ENCODE measurements around the gene IFT122.
"Not testable (repeated sequence)": the region's sequence is repeated elsewhere in the genome, so short reads cannot be mapped to it uniquely, and the experiment has no call there.

Gene IFT122

GRCh38 chr3:129474984-129475804 is 35.2 kb downstream of the IFT122 start:
- no peaks in the 10 kb centered on the region for H3K4me1 ChIP-seq (ENCODE audit: control insufficient read depth, insufficient read depth, low read length, poor library complexity, severe bottlenecking)
- no peaks in the 10 kb centered on the region for H3K9me3 ChIP-seq (ENCODE audit: control insufficient read depth, low read length)
- no peak overlapping the region for H3K4me3 ChIP-seq (ENCODE audit: extremely low read depth, insufficient read depth, low read length, poor library complexity, severe bottlenecking)
- peaks cover 43% of the 10 kb centered on the region for H3K36me3 ChIP-seq (ENCODE audit: control insufficient read depth, insufficient read depth, low read length)
- H3K27ac ChIP-seq (ENCODE audit: low read depth, low read length, severe bottlenecking), result no peak overlapping the region
- WGBS, 2 experiments (ENCODE audit: insufficient coverage in 2 of 2), result 94 to 96% methylated on average over 9 of the region's 10 CpGs

- Histone ChIP-seq H3K4me3 (ENCODE audit: extremely low read depth, insufficient read depth, low read length, poor library complexity, severe bottlenecking) (no peak overlapping the region), H3K36me3 (ENCODE audit: control insufficient read depth, insufficient read depth, low read length) (peaks cover 43% of the 10 kb centered on the region), H3K9me3 (ENCODE audit: control insufficient read depth, low read length) (no peaks in the 10 kb centered on the region), H3K4me1 (ENCODE audit: control insufficient read depth, insufficient read depth, low read length, poor library complexity, severe bottlenecking) (no peaks in the 10 kb centered on the region), H3K27ac (ENCODE audit: low read depth, low read length, severe bottlenecking) (no peak overlapping the region)
- WGBS, 2 experiments (ENCODE audit: insufficient coverage in 2 of 2), result 100% methylated on average over 1 of the region's 3 CpGs; no CpG with 5 or more reads in 1 of the 2 experiments
Observed at GRCh38 chr3:129475863-129476262, 35.8 kb downstream of the IFT122 start.

DNA sequence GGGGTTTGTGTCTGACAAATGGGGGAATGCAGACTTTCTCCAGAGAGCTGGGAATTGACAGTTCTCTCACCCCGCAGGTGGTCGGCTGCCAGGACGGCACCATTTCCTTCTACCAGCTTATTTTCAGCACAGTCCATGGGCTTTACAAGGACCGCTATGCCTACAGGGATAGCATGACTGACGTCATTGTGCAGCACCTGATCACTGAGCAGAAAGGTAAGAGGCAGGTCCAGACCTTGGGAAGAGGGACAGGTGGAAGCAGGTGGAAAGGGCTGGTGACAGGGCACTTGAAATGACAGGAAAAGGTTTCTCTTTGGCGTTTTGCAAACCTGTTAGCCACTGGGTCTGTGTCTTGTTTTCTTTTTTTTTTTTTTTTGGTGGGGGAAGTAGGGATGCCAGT is 36.6 kb downstream of the IFT122 start:
- WGBS, 2 experiments (ENCODE audit: insufficient coverage in 2 of 2), result 95 to 100% methylated on average over 2 to 3 of the region's 6 CpGs

DNA sequence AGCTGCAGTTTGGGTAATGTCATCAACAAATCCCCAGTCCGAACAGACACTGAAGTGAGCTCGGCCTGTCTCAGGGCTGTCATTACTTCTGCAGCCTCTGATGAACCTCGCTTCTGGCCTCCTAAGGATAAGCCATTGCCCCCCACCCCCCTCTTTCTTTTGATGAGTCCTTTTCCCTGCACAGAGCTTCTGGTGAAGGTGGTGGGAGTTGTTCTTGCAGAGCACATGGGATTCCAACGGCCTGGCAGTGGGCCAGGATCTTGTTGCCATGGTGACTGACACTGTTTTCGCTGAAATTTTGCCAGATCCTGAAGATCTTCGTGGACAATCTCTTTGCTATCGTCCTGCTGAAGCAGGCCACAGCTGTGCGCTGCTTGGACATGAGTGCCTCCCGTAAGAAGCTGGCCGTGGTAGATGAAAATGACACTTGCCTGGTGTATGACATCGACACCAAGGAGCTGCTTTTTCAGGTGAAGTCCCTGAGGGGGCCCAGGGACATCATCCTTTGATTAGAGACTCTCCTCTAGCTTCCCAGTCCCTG is 41.3 kb downstream of the IFT122 start:
- Histone ChIP-seq H3K36me3 (ENCODE audit: control insufficient read depth, insufficient read depth, low read length) (peaks cover 36% of the 10 kb centered on the region), H3K27ac (ENCODE audit: low read depth, low read length, severe bottlenecking) (peak overlapping the region; percentile 33), H3K4me1 (ENCODE audit: control insufficient read depth, insufficient read depth, low read length, poor library complexity, severe bottlenecking) (peaks cover 24% of the 10 kb centered on the region)
- H3K9me3 ChIP-seq (ENCODE audit: control insufficient read depth, low read length); H3K4me3 ChIP-seq (ENCODE audit: extremely low read depth, insufficient read depth, low read length, poor library complexity, severe bottlenecking): not testable (repeated sequence)
- WGBS, 2 experiments (ENCODE audit: insufficient coverage in 2 of 2), result 85 to 100% methylated on average over 1 to 3 of the region's 11 CpGs

More for the DNA sequence above, 36.6 kb downstream of the IFT122 start:
- peaks cover 1% of the 10 kb centered on the region for H3K4me1 ChIP-seq (ENCODE audit: control insufficient read depth, insufficient read depth, low read length, poor library complexity, severe bottlenecking)
- no peak overlapping the region for H3K4me3 ChIP-seq (ENCODE audit: extremely low read depth, insufficient read depth, low read length, poor library complexity, severe bottlenecking)
- H3K27ac ChIP-seq (ENCODE audit: low read depth, low read length, severe bottlenecking), result no peak overlapping the region
- peaks cover 37% of the 10 kb centered on the region for H3K36me3 ChIP-seq (ENCODE audit: control insufficient read depth, insufficient read depth, low read length)
- H3K9me3 ChIP-seq (ENCODE audit: control insufficient read depth, low read length), result no peaks in the 10 kb centered on the region

DNA sequence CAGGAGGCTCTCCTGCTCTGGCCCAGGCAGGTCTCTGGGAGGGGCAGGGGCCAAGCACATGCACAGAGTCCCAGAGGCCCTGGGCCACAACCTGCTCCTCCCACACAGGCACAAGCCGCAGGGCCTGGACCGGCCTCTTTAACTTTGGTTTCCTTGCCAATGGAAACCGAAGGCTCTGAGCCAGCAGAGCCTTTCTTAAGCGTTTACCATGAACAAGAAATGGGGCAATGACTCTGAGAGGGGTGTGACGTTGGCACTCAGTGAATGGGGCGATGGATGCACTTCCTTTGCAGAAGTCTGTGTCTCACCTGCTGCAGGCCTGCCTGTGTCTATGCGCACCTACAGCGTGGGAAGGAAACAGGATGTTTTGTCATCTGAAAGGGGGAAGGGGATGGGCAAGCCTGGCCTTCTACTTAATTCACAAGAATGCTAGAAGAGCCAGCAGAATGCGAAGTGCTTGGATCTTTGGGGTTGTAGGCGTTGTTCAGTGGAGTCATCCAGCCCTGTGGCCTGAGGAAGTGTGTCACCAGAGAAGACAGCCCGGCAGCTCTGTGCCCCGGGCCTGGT is 41.8 kb downstream of the IFT122 start:
- no peak overlapping the region for H3K4me3 ChIP-seq (ENCODE audit: extremely low read depth, insufficient read depth, low read length, poor library complexity, severe bottlenecking)
- H3K27ac ChIP-seq (ENCODE audit: low read depth, low read length, severe bottlenecking), result peak overlapping the region; percentile 36
- 89 to 92% methylated on average over 8 to 12 of the region's 12 CpGs for WGBS, 2 experiments (ENCODE audit: insufficient coverage in 2 of 2)
- peaks cover 34% of the 10 kb centered on the region for H3K36me3 ChIP-seq (ENCODE audit: control insufficient read depth, insufficient read depth, low read length)
- no peaks in the 10 kb centered on the region for H3K9me3 ChIP-seq (ENCODE audit: control insufficient read depth, low read length)
- H3K4me1 ChIP-seq (ENCODE audit: control insufficient read depth, insufficient read depth, low read length, poor library complexity, severe bottlenecking), result peaks cover 30% of the 10 kb centered on the region

- WGBS, 2 experiments (ENCODE audit: insufficient coverage in 2 of 2), result 86% methylated on average over 1 of the region's 1 CpG; no CpG with 5 or more reads in 1 of the 2 experiments
- H3K4me1 ChIP-seq (ENCODE audit: control insufficient read depth, insufficient read depth, low read length, poor library complexity, severe bottlenecking), result peaks cover 36% of the 10 kb centered on the region
- no peak overlapping the region for H3K27ac ChIP-seq (ENCODE audit: low read depth, low read length, severe bottlenecking)
- H3K4me3 ChIP-seq (ENCODE audit: extremely low read depth, insufficient read depth, low read length, poor library complexity, severe bottlenecking), result no peak overlapping the region
- peaks cover 27% of the 10 kb centered on the region for H3K36me3 ChIP-seq (ENCODE audit: control insufficient read depth, insufficient read depth, low read length)
- no peaks in the 10 kb centered on the region for H3K9me3 ChIP-seq (ENCODE audit: control insufficient read depth, low read length)
Observed at GRCh38 chr3:129482721-129483120, 42.7 kb downstream of the IFT122 start.

DNA sequence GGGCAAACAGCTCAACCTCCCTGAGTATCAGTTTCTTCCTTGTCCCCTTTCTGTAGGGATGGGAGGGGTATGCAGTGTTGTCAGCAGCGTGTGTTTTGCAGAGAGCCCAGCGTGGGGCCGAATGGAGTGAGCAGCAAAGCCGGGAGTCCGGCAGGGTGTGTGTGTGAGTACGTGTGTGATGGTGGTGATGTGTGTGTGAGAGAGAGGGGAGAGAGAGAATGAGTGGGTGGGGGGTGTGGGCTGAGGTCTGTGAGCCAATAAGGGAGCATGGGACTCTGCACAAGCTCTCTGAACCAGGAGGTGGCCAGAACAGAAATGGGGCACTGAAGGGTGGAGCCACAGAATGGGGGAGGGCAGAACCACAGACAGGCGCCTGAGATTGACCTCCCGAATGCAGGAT is 43.8 kb downstream of the IFT122 start:
- no peak overlapping the region for H3K4me3 ChIP-seq (ENCODE audit: extremely low read depth, insufficient read depth, low read length, poor library complexity, severe bottlenecking)
- H3K27ac ChIP-seq (ENCODE audit: low read depth, low read length, severe bottlenecking), result no peak overlapping the region
- no peaks in the 10 kb centered on the region for H3K9me3 ChIP-seq (ENCODE audit: control insufficient read depth, low read length)
- 69 to 73% methylated on average over 8 of the region's 8 CpGs for WGBS, 2 experiments (ENCODE audit: insufficient coverage in 2 of 2)
- H3K36me3 ChIP-seq (ENCODE audit: control insufficient read depth, insufficient read depth, low read length), result peaks cover 21% of the 10 kb centered on the region
- H3K4me1 ChIP-seq (ENCODE audit: control insufficient read depth, insufficient read depth, low read length, poor library complexity, severe bottlenecking), result peaks cover 37% of the 10 kb centered on the region

DNA sequence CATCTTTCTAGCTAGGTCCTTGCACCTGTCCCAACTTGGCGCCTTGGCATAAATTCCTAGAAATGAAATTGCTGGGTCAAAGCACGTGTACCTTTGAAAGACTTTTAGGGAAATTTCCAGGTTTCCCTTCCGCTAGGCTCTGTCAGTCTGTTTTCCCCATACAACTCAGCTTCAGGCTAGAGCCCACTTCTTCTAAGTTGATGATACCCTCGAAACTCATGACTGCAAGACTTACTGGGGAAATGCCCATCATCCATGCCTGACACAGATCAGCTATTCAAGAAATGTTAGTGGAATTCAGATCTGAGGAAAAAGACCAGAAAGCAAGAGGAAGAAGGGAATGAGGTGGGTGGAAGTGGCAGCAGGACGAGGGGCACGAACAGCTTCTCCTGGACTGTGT is 45.1 kb downstream of the IFT122 start:
- not testable (repeated sequence) for H3K9me3 ChIP-seq (ENCODE audit: control insufficient read depth, low read length)

GRCh38 chr3:129485721-129486663 is 46.0 kb downstream of the IFT122 start:
- no peak overlapping the region for H3K4me3 ChIP-seq (ENCODE audit: extremely low read depth, insufficient read depth, low read length, poor library complexity, severe bottlenecking)
- H3K4me1 ChIP-seq (ENCODE audit: control insufficient read depth, insufficient read depth, low read length, poor library complexity, severe bottlenecking), result peaks cover 43% of the 10 kb centered on the region
- peaks cover 4% of the 10 kb centered on the region for H3K36me3 ChIP-seq (ENCODE audit: control insufficient read depth, insufficient read depth, low read length)
- 80 to 83% methylated on average over 9 to 10 of the region's 11 CpGs for WGBS, 2 experiments (ENCODE audit: insufficient coverage in 2 of 2)
- H3K27ac ChIP-seq (ENCODE audit: low read depth, low read length, severe bottlenecking), result no peak overlapping the region
- no peaks in the 10 kb centered on the region for H3K9me3 ChIP-seq (ENCODE audit: control insufficient read depth, low read length)

More for the DNA sequence above, 45.1 kb downstream of the IFT122 start:
- not testable (repeated sequence) for H3K27ac ChIP-seq (ENCODE audit: low read depth, low read length, severe bottlenecking); H3K4me3 ChIP-seq (ENCODE audit: extremely low read depth, insufficient read depth, low read length, poor library complexity, severe bottlenecking); H3K36me3 ChIP-seq (ENCODE audit: control insufficient read depth, insufficient read depth, low read length)
- 90 to 100% methylated on average over 2 to 4 of the region's 6 CpGs for WGBS, 2 experiments (ENCODE audit: insufficient coverage in 2 of 2)
- H3K4me1 ChIP-seq (ENCODE audit: control insufficient read depth, insufficient read depth, low read length, poor library complexity, severe bottlenecking), result peaks cover 37% of the 10 kb centered on the region

DNA sequence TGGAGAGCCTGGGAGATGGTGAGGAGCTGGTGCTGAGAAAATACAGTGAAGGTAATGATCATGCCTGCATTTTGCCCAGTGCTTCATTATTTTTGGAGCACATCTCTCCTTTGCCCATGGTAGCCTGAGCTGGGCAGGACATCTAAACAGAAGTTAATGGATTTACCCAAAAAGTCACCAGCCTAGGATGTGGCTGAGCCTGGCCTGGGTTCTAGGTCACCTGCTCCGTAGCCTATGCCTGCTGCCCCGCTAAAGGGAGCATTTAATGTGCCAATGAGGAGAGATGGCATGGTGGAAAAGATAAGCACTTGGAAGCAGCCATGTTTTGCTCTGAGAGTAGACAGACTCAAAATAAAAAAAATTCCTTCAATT is 46.6 kb downstream of the IFT122 start:
- H3K36me3 ChIP-seq (ENCODE audit: control insufficient read depth, insufficient read depth, low read length), result peaks cover 7% of the 10 kb centered on the region
- H3K4me1 ChIP-seq (ENCODE audit: control insufficient read depth, insufficient read depth, low read length, poor library complexity, severe bottlenecking), result peaks cover 45% of the 10 kb centered on the region
- no peak overlapping the region for H3K27ac ChIP-seq (ENCODE audit: low read depth, low read length, severe bottlenecking)
- H3K9me3 ChIP-seq (ENCODE audit: control insufficient read depth, low read length), result no peaks in the 10 kb centered on the region
- H3K4me3 ChIP-seq (ENCODE audit: extremely low read depth, insufficient read depth, low read length, poor library complexity, severe bottlenecking), result no peak overlapping the region
- WGBS, 2 experiments (ENCODE audit: insufficient coverage in 2 of 2), result 100% methylated on average over 2 of the region's 2 CpGs; no CpG with 5 or more reads in 1 of the 2 experiments

Data from mesodermal cell (in vitro differentiated cells).